HepG2 (cell line): ENCODE results near the gene SEMA4B. TPM values are rescaled to one million over a fixed set of nuclear protein-coding genes. Genes with fewer than 3 reads are reported as not detected.

Source experiments
- ATAC-seq: fragments of 200-7000 bp; cut with Tn5 transposase; 3 replicates; pipeline ENCODE4 v1.9.1; 2020; ENCODE audit warnings: mild to moderate bottlenecking, moderate library complexity
- BruUV-seq: library from RNA; stranded (reverse); fragments of 400-500 nt; replicated peaks from 2 replicates; lab custom pipeline; 2021; lab: Mats Ljungman, UMichigan
- CTCF ChIA-PET: fragments of 300-600 bp; formaldehyde crosslinking; extraction: SDS; loops from one replicate; lab custom pipeline; 2021; ENCODE audit warnings: low total read pairs, inconsistent platforms, low intra/inter-chr PET ratio; lab: Yijun Ruan, JAX
- POLR2A ChIA-PET: fragments of 350-600 bp; sonication (Branson Sonifier 250); formaldehyde crosslinking; loops from one replicate; lab custom pipeline; 2020; ENCODE audit warnings: antibody characterized with exemption, inconsistent platforms; lab: Yijun Ruan, JAX
- DNase-seq: peaks from one replicate; pipeline ENCODE4 v3.0.0-alpha.2; 2015; ENCODE audit warnings: low spot score
- FAIRE-seq: peaks from 3 replicates; lab custom pipeline; 2011; peaks lifted over from hg19 to GRCh38; lab: Jason Lieb, UNC
- H2AFZ ChIP-seq: one replicate; pipeline ENCODE4 v1.6.1; 2011; ENCODE audit warnings: low read length, inconsistent platforms
- H3K27ac ChIP-seq: fragments of 300-600 bp; 3 replicates; pipeline ENCODE4 v1.8.0; 2011; ENCODE audit warnings: mixed run types, mild to moderate bottlenecking, mixed read lengths, low read length, inconsistent platforms; ENCODE audit not compliant: insufficient read depth; ENCODE audit errors: extremely low read length
- H3K27me3 ChIP-seq, 2 experiments: fragments of 200-600 bp in 1 of 2; 2 replicates in 1 of 2; 3 replicates in 1 of 2; pipeline versions ENCODE4 v1.6.0 to v1.8.0; 2011; ENCODE audit warnings: low read length in 2 of 2, mild to moderate bottlenecking in 2 of 2, moderate library complexity in 2 of 2, inconsistent platforms in 1 of 2; ENCODE audit not compliant: insufficient read depth in 2 of 2, control insufficient read depth in 1 of 2
- H3K36me3 ChIP-seq, 2 experiments: fragments of 200-600 bp in 1 of 2; replicated peaks in 1 of 2; 2 replicates in 1 of 2; 3 replicates in 1 of 2; pipeline versions ENCODE4 v1.5.1 to v1.8.0; 2011; ENCODE audit warnings: low read length in 2 of 2, inconsistent platforms in 1 of 2; ENCODE audit not compliant: insufficient read depth in 2 of 2, control insufficient read depth in 1 of 2
- H3K4me1 ChIP-seq: 2 replicates; pipeline ENCODE4 v1.5.1; 2012; ENCODE audit warnings: low read length, inconsistent platforms; ENCODE audit not compliant: insufficient read depth
- H3K4me2 ChIP-seq: 2 replicates; pipeline ENCODE4 v1.6.0; 2011; ENCODE audit warnings: low read depth, low read length, inconsistent platforms
- H3K4me3 ChIP-seq, 3 experiments: fragments of 200-600 bp in 1 of 3; sonication (generic), shearing (Covaris generic) in 1 of 3; replicated peaks in 1 of 3; 2 replicates each; pipeline ENCODE4 v1.5.1; 2011 to 2016; ENCODE audit warnings: low read length in 3 of 3, inconsistent platforms in 2 of 3, low read depth in 2 of 3, mild to moderate bottlenecking in 2 of 3, control low read depth in 1 of 3, mixed read lengths in 1 of 3; ENCODE audit not compliant: insufficient read depth in 1 of 3
- H3K79me2 ChIP-seq: one replicate; pipeline ENCODE4 v1.6.1; 2011; ENCODE audit warnings: low read length, inconsistent platforms; ENCODE audit not compliant: insufficient read depth
- H3K9ac ChIP-seq: 2 replicates; pipeline ENCODE4 v1.6.0; 2011; ENCODE audit warnings: mild to moderate bottlenecking, low read depth, low read length, inconsistent platforms; ENCODE audit not compliant: insufficient read depth
- H3K9me3 ChIP-seq: 2 replicates; pipeline ENCODE4 v1.5.1; 2012; ENCODE audit warnings: mild to moderate bottlenecking, low read length
- H4K20me1 ChIP-seq: 2 replicates; pipeline ENCODE4 v1.6.0; 2011; ENCODE audit warnings: inconsistent platforms, mild to moderate bottlenecking, low read length, moderate library complexity; ENCODE audit not compliant: insufficient read depth
- AGO2 ChIP-seq: fragments of 200-400 bp; formaldehyde crosslinking; optimal IDR thresholded peaks from 2 replicates; pipeline ENCODE3; 2017; ENCODE audit warnings: mild to moderate bottlenecking, low read depth, low read length, moderate library complexity
- CHCHD3 ChIP-seq: sonication (generic); formaldehyde crosslinking; IDR thresholded peaks from 2 replicates; pipeline ENCODE4 v1.8.0; 2022; ENCODE audit warnings: mild to moderate bottlenecking, missing genetic modification reagents, moderate library complexity
- MYC ChIP-seq: sonication (generic); formaldehyde crosslinking; IDR thresholded peaks from 2 replicates; pipeline ENCODE4 v1.9.0; 2021; ENCODE audit warnings: missing genetic modification reagents, borderline replicate concordance
- SAP130 ChIP-seq: IDR thresholded peaks from 2 replicates; pipeline ENCODE4 v1.6.1; 2016; ENCODE audit warnings: low read depth
- SATB2 ChIP-seq: sonication (generic); formaldehyde crosslinking; IDR thresholded peaks from 2 replicates; pipeline ENCODE4 v1.5.0; 2020; ENCODE audit warnings: missing genetic modification reagents
- SNRNP70 ChIP-seq: fragments of 200-400 bp; formaldehyde crosslinking; IDR thresholded peaks from 2 replicates; pipeline ENCODE4 v1.6.1; 2017; ENCODE audit warnings: mild to moderate bottlenecking, low read depth, low read length, moderate library complexity
- SOX13 ChIP-seq, 3 experiments: fragments of 450-650 bp in 1 of 3; sonication (generic) in 1 of 3; formaldehyde crosslinking in 1 of 3; IDR thresholded peaks in 2 of 3; conservative IDR thresholded peaks in 1 of 3; 2 replicates each; pipeline versions ENCODE4 v1.5.0 to v1.6.1; 2016 to 2020; ENCODE audit warnings: antibody characterized with exemption in 1 of 3, mild to moderate bottlenecking in 1 of 3, missing compliant biosample characterization in 1 of 3, missing genetic modification reagents in 1 of 3, moderate library complexity in 1 of 3
- ZBTB7A ChIP-seq: sonication (generic); formaldehyde crosslinking; IDR thresholded peaks from 2 replicates; pipeline ENCODE4 v1.8.0; 2022; ENCODE audit warnings: mild to moderate bottlenecking, missing genetic modification reagents
- ZNF34 ChIP-seq: sonication (generic); formaldehyde crosslinking; IDR thresholded peaks from 2 replicates; pipeline ENCODE4 v1.4.0; 2020; ENCODE audit warnings: mild to moderate bottlenecking, missing genetic modification reagents, borderline replicate concordance
- ZNF496 ChIP-seq: sonication (generic); formaldehyde crosslinking; IDR thresholded peaks from 2 replicates; pipeline ENCODE4 v1.8.1; 2023; ENCODE audit warnings: mild to moderate bottlenecking, moderate library complexity, missing genetic modification reagents; ENCODE audit not compliant: insufficient replicate concordance
- ZNF550 ChIP-seq: sonication (generic); formaldehyde crosslinking; IDR thresholded peaks from 2 replicates; pipeline ENCODE4 v1.4.0; 2020; ENCODE audit warnings: mild to moderate bottlenecking, missing genetic modification reagents, borderline replicate concordance
- WGBS: methylation state at CpG from one replicate; pipeline ENCODE4 v1.1.6; 2017; ENCODE audit warnings: low lambda C conversion rate; 5-methylcytosine and 5-hydroxymethylcytosine counted together
- in situ Hi-C: cut with HindIII; loops from 2 replicates; pipeline ENCODE4 v1.10.0; 2017; ENCODE audit warnings: low pct_unique_long_range_greater_than_20kb; ENCODE audit not compliant: extremely low pct_ligation_motif_present
- intact Hi-C: fragments of 100-400 bp; cut with micrococcal nuclease; formaldehyde crosslinking; loops from one replicate; pipeline ENCODE4 v1.10.0; 2022; ENCODE audit not compliant: unreplicated experiment
- polyA plus RNA-seq, 8 experiments: library from polyadenylated mRNA; depleted of rRNA in 3 of 8; stranded (reverse) in 7 of 8; unstranded in 1 of 8; fragments of >200 nt; fragmentation: Illumina TruSeq in 4 of 8; extraction: Trizol in 4 of 8; gene quantifications; 2 replicates each; pipeline versions ENCODE4 v1.2.1 to v1.2.3, GENCODE V29; 2011 to 2016; ENCODE audit warnings: low read depth in 4 of 8, missing spikeins in 1 of 8, mixed read lengths in 1 of 8; ENCODE audit not compliant: insufficient read depth in 1 of 8
- total RNA-seq, 5 experiments: library from RNA; depleted of rRNA; stranded (reverse); fragments of >200 nt; fragmentation: Illumina TruSeq; extraction: Trizol; gene quantifications; 2 replicates each; pipeline ENCODE4 v1.2.3, GENCODE V29; 2016; ENCODE audit warnings: low read depth in 1 of 5
- TF ChIP-seq, protein P1 (sequence below): sonication (generic); formaldehyde crosslinking; IDR thresholded peaks from 2 replicates; pipeline ENCODE4 v1.5.1; 2020; ENCODE audit warnings: missing genetic modification reagents, mild to moderate bottlenecking, borderline replicate concordance
- TF ChIP-seq, protein P2 (sequence below): sonication (generic); formaldehyde crosslinking; IDR thresholded peaks from 2 replicates; pipeline ENCODE4 v1.5.0; 2020; ENCODE audit warnings: missing genetic modification reagents
- TF ChIP-seq, protein P3 (sequence below): sonication (generic); formaldehyde crosslinking; IDR thresholded peaks from 2 replicates; pipeline ENCODE4 v1.5.0; 2020; ENCODE audit warnings: missing genetic modification reagents

Gene SEMA4B
- total and polyA plus RNA-seq, 2 of the 13 experiments (the other 11 are each of a cell fraction or from before 2014, with no cell fraction given), result 2.1 to 17.0 TPM

DNA sequence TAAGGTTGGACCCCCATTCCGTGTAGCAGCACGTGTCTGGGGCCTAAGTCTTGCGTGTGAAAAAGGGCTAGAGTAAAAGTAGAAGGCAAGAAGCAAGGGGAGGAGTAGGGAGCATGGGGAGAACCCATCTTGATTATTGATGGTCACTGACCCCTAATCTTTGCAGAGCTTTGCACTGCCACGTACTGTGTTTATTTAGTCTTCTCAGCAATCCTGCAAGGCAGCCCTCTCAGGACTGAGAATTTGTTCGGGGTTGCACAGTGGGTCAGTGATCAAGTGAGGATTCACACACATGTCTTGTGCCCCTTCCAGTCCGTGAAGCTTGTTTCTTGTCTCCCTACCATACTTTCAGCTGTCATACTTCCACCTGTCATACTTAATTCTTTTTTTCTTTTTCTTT is 7.2 kb downstream of the SEMA4B start:
- H3K27me3 ChIP-seq, result no peaks in the 10 kb centered on the region
- POLR2A ChIA-PET, result no interaction called here
- TF ChIP-seq SOX13 (IDR thresholded peaks at IDR 0.05) (0 out of 2 replicates have a peak, but pooled peaks have one; percentile 20), SOX13 (CRISPR knock-in tag; conservative IDR thresholded peaks at IDR 0.05 in 1 of 2, IDR thresholded peaks at IDR 0.05 in 1 of 2) (no peak), ZNF550 (CRISPR knock-in tag) (no peak)
- TF ChIP-seq, all 625 proteins: peak for 1
- intact Hi-C loops (no loop called here), in situ Hi-C loops (no loop called here)
- 75% methylated on average over 6 of the region's 6 CpGs for WGBS
- FAIRE-seq (no peak), ATAC-seq (no peak), DNase-seq (no peak)
- no TSS peak for BruUV-seq
- Histone ChIP-seq H3K9me3 (no peaks in the 10 kb centered on the region), H2AFZ (no peak overlapping the region), H3K4me2 (no peak overlapping the region), H3K27ac (no peak overlapping the region), H3K79me2 (no peaks in the 10 kb centered on the region), H3K9ac (no peak overlapping the region), H3K36me3 (peaks cover 2 to 7% of the 10 kb centered on the region in 2 experiments; a peak in 2 of 5 replicates), H4K20me1 (peaks cover 6% of the 10 kb centered on the region; the same call in 1 of the 2 replicates), H3K4me1 (peaks cover 33% of the 10 kb centered on the region), H3K4me3 (no peak overlapping the region)
- CTCF ChIA-PET, result no interaction called here

DNA sequence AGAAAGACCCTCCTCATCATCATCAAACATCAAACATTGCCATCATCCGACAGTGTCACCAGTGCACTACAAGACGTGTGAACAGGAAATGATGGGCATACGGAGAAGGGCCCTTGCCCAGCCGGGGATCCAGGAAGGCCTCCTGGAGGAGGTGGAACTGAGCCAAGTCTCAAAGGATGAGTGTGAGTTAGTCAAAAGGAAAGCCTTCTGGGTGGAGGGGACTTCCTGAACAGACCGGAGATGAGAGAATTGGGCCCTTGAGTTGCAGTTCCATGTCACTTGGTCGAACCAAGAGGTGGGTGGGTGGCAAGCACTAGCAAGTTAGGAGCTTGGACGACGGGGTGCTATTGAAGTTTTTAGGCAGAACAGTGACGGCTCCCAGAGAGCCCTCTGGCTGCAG is 8.5 kb downstream of the SEMA4B start:
- Histone ChIP-seq H3K4me3 (no peak overlapping the region), H4K20me1 (peaks cover 6% of the 10 kb centered on the region; the same call in 1 of the 2 replicates), H3K4me1 (peaks cover 31% of the 10 kb centered on the region), H3K79me2 (no peaks in the 10 kb centered on the region), H3K9me3 (no peaks in the 10 kb centered on the region), H3K36me3 (peaks cover 2 to 7% of the 10 kb centered on the region in 2 experiments; a peak in 2 of 5 replicates), H3K27ac (no peak overlapping the region), H3K27me3 (no peaks in the 10 kb centered on the region), H2AFZ (no peak overlapping the region), H3K4me2 (no peak overlapping the region), H3K9ac (no peak overlapping the region)
- ChIA-PET POLR2A (no interaction called here), CTCF (no interaction called here)
- no TSS peak for BruUV-seq
- WGBS, result 91% methylated on average over 9 of the region's 9 CpGs
- in situ Hi-C loops, result no loop called here
- no peak for ATAC-seq
- FAIRE-seq, result no peak
- TF ChIP-seq ZNF496 (CRISPR knock-in tag) (no peak), MYC (CRISPR knock-in tag) (no peak), SATB2 (CRISPR knock-in tag) (no peak), CHCHD3 (CRISPR knock-in tag) (no peak), ZNF34 (CRISPR knock-in tag) (no peak), AGO2 (no peak), SNRNP70 (no peak), SAP130 (CRISPR knock-in tag) (no peak), ZBTB7A (no peak)
- TF ChIP-seq, protein P1, sequence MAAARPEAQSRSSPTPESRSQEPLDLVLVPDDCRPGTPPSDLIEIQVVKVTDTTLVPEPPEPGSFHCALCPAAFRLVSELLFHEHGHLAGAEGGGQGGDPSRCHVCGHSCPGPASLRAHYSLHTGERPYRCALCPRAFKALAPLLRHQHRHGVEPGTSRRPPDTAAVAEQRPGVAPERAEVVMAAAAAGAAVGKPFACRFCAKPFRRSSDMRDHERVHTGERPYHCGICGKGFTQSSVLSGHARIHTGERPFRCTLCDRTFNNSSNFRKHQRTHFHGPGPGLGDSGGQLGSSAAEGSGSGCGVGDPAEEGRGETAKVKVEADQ, result no peak
- TF ChIP-seq, protein P2, sequence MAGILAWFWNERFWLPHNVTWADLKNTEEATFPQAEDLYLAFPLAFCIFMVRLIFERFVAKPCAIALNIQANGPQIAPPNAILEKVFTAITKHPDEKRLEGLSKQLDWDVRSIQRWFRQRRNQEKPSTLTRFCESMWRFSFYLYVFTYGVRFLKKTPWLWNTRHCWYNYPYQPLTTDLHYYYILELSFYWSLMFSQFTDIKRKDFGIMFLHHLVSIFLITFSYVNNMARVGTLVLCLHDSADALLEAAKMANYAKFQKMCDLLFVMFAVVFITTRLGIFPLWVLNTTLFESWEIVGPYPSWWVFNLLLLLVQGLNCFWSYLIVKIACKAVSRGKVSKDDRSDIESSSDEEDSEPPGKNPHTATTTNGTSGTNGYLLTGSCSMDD, result no peak
- TF ChIP-seq, protein P3, sequence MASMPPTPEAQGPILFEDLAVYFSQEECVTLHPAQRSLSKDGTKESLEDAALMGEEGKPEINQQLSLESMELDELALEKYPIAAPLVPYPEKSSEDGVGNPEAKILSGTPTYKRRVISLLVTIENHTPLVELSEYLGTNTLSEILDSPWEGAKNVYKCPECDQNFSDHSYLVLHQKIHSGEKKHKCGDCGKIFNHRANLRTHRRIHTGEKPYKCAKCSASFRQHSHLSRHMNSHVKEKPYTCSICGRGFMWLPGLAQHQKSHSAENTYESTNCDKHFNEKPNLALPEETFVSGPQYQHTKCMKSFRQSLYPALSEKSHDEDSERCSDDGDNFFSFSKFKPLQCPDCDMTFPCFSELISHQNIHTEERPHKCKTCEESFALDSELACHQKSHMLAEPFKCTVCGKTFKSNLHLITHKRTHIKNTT, result no peak
- intact Hi-C loops, result no loop called here
- no peak for DNase-seq
